ENCODE measurements around the gene ERVH48-1. TPM values are rescaled to one million over a fixed set of nuclear protein-coding genes. Genes with fewer than 3 reads are reported as not detected.
A peak's percentile ranks its signal among the peaks of the same experiment; 100 is the strongest.

The ERVH48-1 gene
- total and polyA plus RNA-seq, 2 donors (not counting 3 experiments of a cell fraction or from before 2014, with no cell fraction given), result not detected

DNA sequence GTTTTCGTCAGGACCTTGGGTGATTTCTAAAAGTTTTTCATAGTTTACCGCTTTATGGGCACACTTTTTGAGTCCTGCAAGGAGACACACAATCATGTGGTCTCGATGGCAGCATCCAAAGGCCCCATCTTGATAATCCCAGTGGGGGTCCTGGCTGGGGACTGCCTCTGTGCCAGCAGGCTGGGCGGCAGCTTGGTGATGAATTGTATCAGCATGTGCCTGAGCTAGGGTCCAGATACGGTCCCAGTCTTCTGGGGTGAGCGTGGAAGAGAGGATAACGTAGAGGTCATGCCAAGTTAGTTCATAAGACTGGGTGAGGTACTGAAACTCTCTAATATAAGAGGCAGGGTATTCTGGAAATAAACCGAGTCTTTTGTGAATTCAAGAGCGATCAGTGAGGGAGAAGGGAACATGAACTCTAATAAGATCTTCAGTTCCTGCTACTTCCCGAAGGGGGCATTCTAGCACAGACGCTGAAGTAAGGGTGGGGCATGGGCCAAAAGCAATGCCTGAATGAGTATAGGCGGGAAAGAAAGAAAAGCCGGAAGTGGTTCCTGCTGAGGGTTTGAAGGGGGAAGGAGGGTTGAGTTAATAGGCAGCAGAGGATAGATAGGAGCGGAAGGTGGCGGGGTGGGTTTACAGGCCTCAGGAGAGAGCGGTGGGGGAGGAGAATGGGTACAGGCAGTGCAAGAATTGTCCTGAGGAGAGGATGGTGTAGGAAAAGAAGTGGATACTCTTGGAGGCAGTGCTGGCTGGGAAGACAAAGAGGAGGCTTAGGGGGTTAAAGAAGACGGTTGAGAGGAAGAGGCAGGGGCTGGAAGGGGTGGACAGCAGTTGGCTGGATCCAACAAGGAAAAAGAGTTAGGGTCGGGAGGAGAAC, 1.6 kb downstream of the ERVH48-1 start:
- Histone ChIP-seq H3K9ac (replicated peaks; ENCODE audit: extremely low read depth, insufficient read depth, low read length) (no peak overlapping the region), H3K27ac (ENCODE audit: insufficient read depth, low read depth, low read length) (peak overlapping the region; percentile 31), H3K4me1 (ENCODE audit: control insufficient read depth, extremely low read depth, insufficient read depth, low read length) (peaks cover 5% of the 10 kb centered on the region), H3K27me3 (ENCODE audit: control insufficient read depth in 2 of 2, insufficient read depth in 2 of 2, low read length in 2 of 2) (peaks cover 0 to 3% of the 10 kb centered on the region in 2 experiments), H2AFZ (ENCODE audit: low read depth, low read length) (peak overlapping the region; percentile 97), H3K9me3 (replicated peaks; ENCODE audit: control insufficient read depth, insufficient read depth, low read length) (no peaks in the 10 kb centered on the region), H3K36me3 (ENCODE audit: control insufficient read depth in 2 of 2, extremely low read depth in 1 of 2, insufficient read depth in 2 of 2, low read length in 2 of 2) (no peaks in the 10 kb centered on the region), H3K9me1 (replicated peaks; ENCODE audit: control insufficient read depth, extremely low read depth, insufficient read depth, low read length) (no peaks in the 10 kb centered on the region), H3K4me3 (replicated peaks in 1 of 3; ENCODE audit: insufficient read depth in 1 of 3, low read depth in 1 of 3, low read length in 3 of 3) (no peak overlapping the region), H4K20me1 (replicated peaks; ENCODE audit: control insufficient read depth, extremely low read depth, insufficient read depth, low read length) (no peaks in the 10 kb centered on the region), H3K79me2 (ENCODE audit: control insufficient read depth, insufficient read depth, low read length) (no peaks in the 10 kb centered on the region), H3K4me2 (ENCODE audit: insufficient read depth, low read length) (no peak overlapping the region)
- peak; percentile 93 for FAIRE-seq
- ChIA-PET POLR2A (no interaction called here), CTCF (no interaction called here)
- no TSS peak for BruUV-seq (replicated peaks)
- dilution Hi-C loops (cut with MboI; ENCODE audit: extremely low pct_ligation_motif_present, low sequenced_read_pairs) (no loop called here), intact Hi-C loops (cut with micrococcal nuclease) (loop anchor here (1.0 kb wide), 1 partner anchor 30 kb away; the partner anchor contains the start of gene NDUFV3)
- DNase-seq (ENCODE audit: low read depth, low spot score), result peak; percentile 78
- TF ChIP-seq MAX (IDR thresholded peaks at IDR 0.05; ENCODE audit: insufficient read depth, insufficient read length) (no peak), CTCF (IDR thresholded peaks at IDR 0.05; ENCODE audit: extremely low read depth in 1 of 2, insufficient read depth in 1 of 2, low read depth in 1 of 2, low read length in 2 of 2) (peak; percentile 76 to 77)

GRCh38 chr21:42922918-42923317, 2.5 kb downstream of the ERVH48-1 start:
- no TSS peak for BruUV-seq (replicated peaks)
- CTCF ChIA-PET, result no interaction called here
- Histone ChIP-seq H3K9me3 (replicated peaks; ENCODE audit: control insufficient read depth, insufficient read depth, low read length) (no peaks in the 10 kb centered on the region), H3K27me3 (ENCODE audit: control insufficient read depth in 2 of 2, insufficient read depth in 2 of 2, low read length in 2 of 2) (peaks cover 0 to 3% of the 10 kb centered on the region in 2 experiments), H4K20me1 (replicated peaks; ENCODE audit: control insufficient read depth, extremely low read depth, insufficient read depth, low read length) (no peaks in the 10 kb centered on the region), H3K9ac (replicated peaks; ENCODE audit: extremely low read depth, insufficient read depth, low read length) (no peak overlapping the region), H2AFZ (ENCODE audit: low read depth, low read length) (no peak overlapping the region), H3K4me1 (ENCODE audit: control insufficient read depth, extremely low read depth, insufficient read depth, low read length) (peaks cover 5% of the 10 kb centered on the region), H3K4me2 (ENCODE audit: insufficient read depth, low read length) (no peak overlapping the region), H3K9me1 (replicated peaks; ENCODE audit: control insufficient read depth, extremely low read depth, insufficient read depth, low read length) (no peaks in the 10 kb centered on the region), H3K4me3 (replicated peaks in 1 of 3; ENCODE audit: insufficient read depth in 1 of 3, low read depth in 1 of 3, low read length in 3 of 3) (no peak overlapping the region), H3K36me3 (ENCODE audit: control insufficient read depth in 2 of 2, extremely low read depth in 1 of 2, insufficient read depth in 2 of 2, low read length in 2 of 2) (no peaks in the 10 kb centered on the region), H3K79me2 (ENCODE audit: control insufficient read depth, insufficient read depth, low read length) (no peaks in the 10 kb centered on the region), H3K27ac (ENCODE audit: insufficient read depth, low read depth, low read length) (no peak overlapping the region)
- FAIRE-seq, result no peak
- dilution Hi-C loops (cut with MboI; ENCODE audit: extremely low pct_ligation_motif_present, low sequenced_read_pairs), result no loop called here
- DNase-seq (ENCODE audit: low read depth, low spot score), result no peak
- TF ChIP-seq MYC (IDR thresholded peaks at IDR 0.05; ENCODE audit: low read depth, low read length) (no peak), JUN (IDR thresholded peaks at IDR 0.05; ENCODE audit: borderline replicate concordance, insufficient read depth, insufficient read length, low read depth) (no peak), EZH2 (IDR thresholded peaks at IDR 0.05; ENCODE audit: borderline replicate concordance, low read depth, low read length, severe bottlenecking) (no peak), GATA2 (IDR thresholded peaks at IDR 0.05; ENCODE audit: insufficient read depth, insufficient read length, low read depth, low read length) (no peak), FOS (IDR thresholded peaks at IDR 0.05; ENCODE audit: borderline replicate concordance, insufficient read depth, low read length) (no peak), CTCF (IDR thresholded peaks at IDR 0.05; ENCODE audit: extremely low read depth in 1 of 2, insufficient read depth in 1 of 2, low read depth in 1 of 2, low read length in 2 of 2) (no peak), MAX (IDR thresholded peaks at IDR 0.05; ENCODE audit: insufficient read depth, insufficient read length) (no peak), POLR2AphosphoS5 (IDR thresholded peaks at IDR 0.05; ENCODE audit: insufficient read depth, low read depth, low read length) (no peak), POLR2A (IDR thresholded peaks at IDR 0.05; ENCODE audit: low read depth, low read length) (no peak)
- POLR2A ChIA-PET, result no interaction called here
- intact Hi-C loops (cut with micrococcal nuclease), result no loop called here
